ENCODE results near the gene SLC16A10.

The SLC16A10 gene

GRCh38 chr6:111238464-111239119, 151.3 kb downstream of the SLC16A10 start:
- TF ChIP-seq GATA2 (IDR thresholded peaks at IDR 0.05; ENCODE audit: low read depth, low read length) (no peak), GATA3 (IDR thresholded peaks at IDR 0.05; ENCODE audit: low read depth, low read length) (no peak)

- no peak for TF ChIP-seq GATA3 (IDR thresholded peaks at IDR 0.05; ENCODE audit: low read depth, low read length)
- TF ChIP-seq GATA2 (IDR thresholded peaks at IDR 0.05; ENCODE audit: low read depth, low read length) = no peak
Measured at GRCh38 chr6:111239461-111239860, 152.2 kb downstream of the SLC16A10 start.

- TF ChIP-seq GATA2 (IDR thresholded peaks at IDR 0.05; ENCODE audit: low read depth, low read length) (no peak), GATA3 (IDR thresholded peaks at IDR 0.05; ENCODE audit: low read depth, low read length) (no peak)
Measured at GRCh38 chr6:111242452-111242851, 155.1 kb downstream of the SLC16A10 start.

- TF ChIP-seq GATA3 (IDR thresholded peaks at IDR 0.05; ENCODE audit: low read depth, low read length) (no peak), GATA2 (IDR thresholded peaks at IDR 0.05; ENCODE audit: low read depth, low read length) (no peak)
Measured at GRCh38 chr6:111243095-111243494, 155.8 kb downstream of the SLC16A10 start.

GRCh38 chr6:111248789-111249188, 161.5 kb downstream of the SLC16A10 start:
- no peak for TF ChIP-seq GATA3 (IDR thresholded peaks at IDR 0.05; ENCODE audit: low read depth, low read length)
- no peak for TF ChIP-seq GATA2 (IDR thresholded peaks at IDR 0.05; ENCODE audit: low read depth, low read length)

- TF ChIP-seq GATA3 (IDR thresholded peaks at IDR 0.05; ENCODE audit: low read depth, low read length) (no peak), GATA2 (IDR thresholded peaks at IDR 0.05; ENCODE audit: low read depth, low read length) (no peak)
Measured at GRCh38 chr6:111250791-111251354, 163.6 kb downstream of the SLC16A10 start.

- no peak for TF ChIP-seq GATA2 (IDR thresholded peaks at IDR 0.05; ENCODE audit: low read depth, low read length)
- TF ChIP-seq GATA3 (IDR thresholded peaks at IDR 0.05; ENCODE audit: low read depth, low read length) = no peak
Measured at GRCh38 chr6:111252726-111253125, 165.4 kb downstream of the SLC16A10 start.

- no peak for TF ChIP-seq GATA3 (IDR thresholded peaks at IDR 0.05; ENCODE audit: low read depth, low read length)
- no peak for TF ChIP-seq GATA2 (IDR thresholded peaks at IDR 0.05; ENCODE audit: low read depth, low read length)
Measured at GRCh38 chr6:111254004-111254778, 166.9 kb downstream of the SLC16A10 start.

GRCh38 chr6:111254779-111255166, 167.5 kb downstream of the SLC16A10 start:
- TF ChIP-seq GATA3 (IDR thresholded peaks at IDR 0.05; ENCODE audit: low read depth, low read length) = no peak
- no peak for TF ChIP-seq GATA2 (IDR thresholded peaks at IDR 0.05; ENCODE audit: low read depth, low read length)

GRCh38 chr6:111256646-111257045, 169.3 kb downstream of the SLC16A10 start:
- TF ChIP-seq GATA2 (IDR thresholded peaks at IDR 0.05; ENCODE audit: low read depth, low read length) = no peak
- no peak for TF ChIP-seq GATA3 (IDR thresholded peaks at IDR 0.05; ENCODE audit: low read depth, low read length)

GRCh38 chr6:111258010-111258409, 170.7 kb downstream of the SLC16A10 start:
- TF ChIP-seq GATA2 (IDR thresholded peaks at IDR 0.05; ENCODE audit: low read depth, low read length) (no peak), GATA3 (IDR thresholded peaks at IDR 0.05; ENCODE audit: low read depth, low read length) (no peak)

GRCh38 chr6:111258615-111259088, 171.3 kb downstream of the SLC16A10 start:
- TF ChIP-seq GATA2 (IDR thresholded peaks at IDR 0.05; ENCODE audit: low read depth, low read length) = no peak
- no peak for TF ChIP-seq GATA3 (IDR thresholded peaks at IDR 0.05; ENCODE audit: low read depth, low read length)

- TF ChIP-seq GATA2 (IDR thresholded peaks at IDR 0.05; ENCODE audit: low read depth, low read length) (peak; percentile 64), GATA3 (IDR thresholded peaks at IDR 0.05; ENCODE audit: low read depth, low read length) (no peak)
Measured at GRCh38 chr6:111259089-111259831, 172.0 kb downstream of the SLC16A10 start.
